ENCODE measurements around the gene PATE4. TPM values are rescaled to one million over a fixed set of nuclear protein-coding genes. Genes with fewer than 3 reads are reported as not detected.
A peak's percentile ranks its signal among the peaks of the same experiment; 100 is the strongest.

The PATE4 gene
- polyA plus RNA-seq, 1 of the 3 experiments (the other 2 are of a cell fraction): not detected

DNA sequence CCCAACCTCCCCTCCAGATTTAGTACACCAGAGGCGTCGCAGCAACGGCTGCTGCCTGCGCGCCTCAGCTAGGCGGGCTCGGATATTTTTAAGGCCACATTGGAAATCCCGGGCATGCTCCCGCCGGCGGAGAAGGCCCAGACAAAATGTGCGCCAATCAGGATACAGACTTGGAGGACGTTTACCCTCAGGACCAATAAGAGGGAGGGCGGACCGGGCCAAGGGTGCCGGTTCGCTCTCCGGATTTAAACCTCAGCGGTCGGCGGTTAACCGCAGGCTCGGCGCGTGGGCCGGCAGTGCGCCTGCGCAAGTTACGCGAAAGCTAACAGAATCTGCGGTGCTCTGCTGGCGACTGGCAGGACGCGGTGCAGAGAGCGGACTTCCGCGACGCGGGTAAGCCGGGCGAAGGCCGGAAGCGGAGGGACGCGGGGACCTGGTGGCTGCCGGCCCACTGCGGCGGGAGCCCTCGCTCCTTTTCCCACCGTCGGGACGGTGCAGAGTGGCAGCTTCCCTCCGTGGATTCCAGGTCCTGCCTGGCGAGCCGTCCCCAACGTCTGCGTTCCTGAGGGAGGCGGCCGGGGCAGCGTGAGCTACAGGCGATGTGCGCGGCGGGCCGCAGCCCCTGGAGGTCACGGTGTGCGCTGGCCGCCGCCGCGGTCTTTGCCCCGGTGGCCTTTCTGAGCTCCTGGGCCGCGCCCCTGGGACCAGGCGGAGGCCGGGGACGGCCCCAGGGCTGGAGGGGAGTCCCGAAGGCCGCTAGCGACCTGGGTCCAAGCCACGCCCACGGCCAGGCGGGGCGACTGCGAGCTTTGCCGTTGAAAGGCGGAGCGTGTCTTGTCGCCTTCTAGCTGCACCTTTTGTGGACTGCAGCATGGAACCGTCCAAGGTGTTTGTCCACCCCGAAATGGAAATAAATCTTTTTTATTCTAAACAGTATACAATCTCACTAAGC is 54.5 kb downstream of the PATE4 start, which contains the start of gene HYLS1:
Gene HYLS1 (plus strand): TSS at position 296 of the 952 bp plus-strand sequence. CDS start 11,701 bp downstream, outside the sequence.
- peaks cover 11% of the 10 kb centered on the region; the same call in 1 of the 2 replicates for H3K79me2 ChIP-seq (ENCODE audit: insufficient read depth)
- no peaks in the 10 kb centered on the region for H3K27me3 ChIP-seq (ENCODE audit: insufficient read depth)
- peak within 1 kb of the TSS; percentile 73 to 82 for H3K4me3 ChIP-seq (ENCODE audit: low read depth in 2 of 2, low read length in 1 of 2)
- H3F3A ChIP-seq (replicated peaks; ENCODE audit: insufficient read depth): peaks cover 19% of the 10 kb centered on the region
- 17% methylated on average over 28 of the region's 91 CpGs for WGBS (ENCODE audit: low lambda C conversion rate)
- H3K9me2 ChIP-seq: no peaks in the 10 kb centered on the region
- peak within 1 kb of the TSS; percentile 83 for H3K4me2 ChIP-seq
- peak within 1 kb of the TSS; percentile 68 for H2AFZ ChIP-seq (ENCODE audit: low read depth)
- no peaks in the 10 kb centered on the region; a peak in 2 of 4 replicates for H3K4me1 ChIP-seq (ENCODE audit: control insufficient read depth in 1 of 2, insufficient read depth in 2 of 2, low read depth in 1 of 2, low read length in 1 of 2)
- POLR2A ChIA-PET: interaction anchor here (0.7 to 1.5 kb wide), 5 partner anchors 9 to 541 kb away, joined by 3 to 11 read pairs (median 4); partner anchors contain the start of genes PUS3 and STT3A
- peak within 1 kb of the TSS; percentile 73 for H3K9ac ChIP-seq
- peaks cover 0 to 2% of the 10 kb centered on the region in 2 experiments for H3K36me3 ChIP-seq (replicated peaks in 1 of 2; ENCODE audit: control insufficient read depth in 1 of 2, insufficient read depth in 2 of 2, low read length in 1 of 2)
- peak; percentile 90 for DNase-seq
- H4K20me1 ChIP-seq (ENCODE audit: insufficient read depth): no peaks in the 10 kb centered on the region
- no peaks in the 10 kb centered on the region for H3K9me3 ChIP-seq
- CTCF ChIA-PET: interaction anchor here (0.6 to 3.6 kb wide), 7 partner anchors 10 to 518 kb away, joined by 3 to 22 read pairs (median 3); partner anchors contain the start of gene STT3A
- H3K27ac ChIP-seq (ENCODE audit: low read depth in 2 of 2, low read length in 1 of 2): peak within 1 kb of the TSS; percentile 61 to 90
- no peak for TF ChIP-seq TEAD4 (IDR thresholded peaks at IDR 0.05; ENCODE audit: borderline replicate concordance, insufficient read depth)
- TF ChIP-seq, protein P1, sequence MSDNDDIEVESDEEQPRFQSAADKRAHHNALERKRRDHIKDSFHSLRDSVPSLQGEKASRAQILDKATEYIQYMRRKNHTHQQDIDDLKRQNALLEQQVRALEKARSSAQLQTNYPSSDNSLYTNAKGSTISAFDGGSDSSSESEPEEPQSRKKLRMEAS (IDR thresholded peaks at IDR 0.05; ENCODE audit: low read depth): peak; percentile 58
- TF ChIP-seq JUND (IDR thresholded peaks at IDR 0.05): no peak
- TF ChIP-seq, protein P2, sequence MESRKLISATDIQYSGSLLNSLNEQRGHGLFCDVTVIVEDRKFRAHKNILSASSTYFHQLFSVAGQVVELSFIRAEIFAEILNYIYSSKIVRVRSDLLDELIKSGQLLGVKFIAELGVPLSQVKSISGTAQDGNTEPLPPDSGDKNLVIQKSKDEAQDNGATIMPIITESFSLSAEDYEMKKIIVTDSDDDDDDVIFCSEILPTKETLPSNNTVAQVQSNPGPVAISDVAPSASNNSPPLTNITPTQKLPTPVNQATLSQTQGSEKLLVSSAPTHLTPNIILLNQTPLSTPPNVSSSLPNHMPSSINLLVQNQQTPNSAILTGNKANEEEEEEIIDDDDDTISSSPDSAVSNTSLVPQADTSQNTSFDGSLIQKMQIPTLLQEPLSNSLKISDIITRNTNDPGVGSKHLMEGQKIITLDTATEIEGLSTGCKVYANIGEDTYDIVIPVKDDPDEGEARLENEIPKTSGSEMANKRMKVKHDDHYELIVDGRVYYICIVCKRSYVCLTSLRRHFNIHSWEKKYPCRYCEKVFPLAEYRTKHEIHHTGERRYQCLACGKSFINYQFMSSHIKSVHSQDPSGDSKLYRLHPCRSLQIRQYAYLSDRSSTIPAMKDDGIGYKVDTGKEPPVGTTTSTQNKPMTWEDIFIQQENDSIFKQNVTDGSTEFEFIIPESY (IDR thresholded peaks at IDR 0.05; ENCODE audit: borderline replicate concordance, low read depth): 0 out of 2 replicates have a peak, but pooled peaks have one; percentile 11
- 0 out of 2 replicates have a peak, but pooled peaks have one; percentile 54 for TF ChIP-seq TAF1 (IDR thresholded peaks at IDR 0.05; ENCODE audit: borderline replicate concordance, low read depth, low read length)
- TF ChIP-seq EZH2phosphoT487 (IDR thresholded peaks at IDR 0.05; ENCODE audit: borderline replicate concordance, low read depth): no peak
- TF ChIP-seq, protein P3, sequence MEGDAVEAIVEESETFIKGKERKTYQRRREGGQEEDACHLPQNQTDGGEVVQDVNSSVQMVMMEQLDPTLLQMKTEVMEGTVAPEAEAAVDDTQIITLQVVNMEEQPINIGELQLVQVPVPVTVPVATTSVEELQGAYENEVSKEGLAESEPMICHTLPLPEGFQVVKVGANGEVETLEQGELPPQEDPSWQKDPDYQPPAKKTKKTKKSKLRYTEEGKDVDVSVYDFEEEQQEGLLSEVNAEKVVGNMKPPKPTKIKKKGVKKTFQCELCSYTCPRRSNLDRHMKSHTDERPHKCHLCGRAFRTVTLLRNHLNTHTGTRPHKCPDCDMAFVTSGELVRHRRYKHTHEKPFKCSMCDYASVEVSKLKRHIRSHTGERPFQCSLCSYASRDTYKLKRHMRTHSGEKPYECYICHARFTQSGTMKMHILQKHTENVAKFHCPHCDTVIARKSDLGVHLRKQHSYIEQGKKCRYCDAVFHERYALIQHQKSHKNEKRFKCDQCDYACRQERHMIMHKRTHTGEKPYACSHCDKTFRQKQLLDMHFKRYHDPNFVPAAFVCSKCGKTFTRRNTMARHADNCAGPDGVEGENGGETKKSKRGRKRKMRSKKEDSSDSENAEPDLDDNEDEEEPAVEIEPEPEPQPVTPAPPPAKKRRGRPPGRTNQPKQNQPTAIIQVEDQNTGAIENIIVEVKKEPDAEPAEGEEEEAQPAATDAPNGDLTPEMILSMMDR (IDR thresholded peaks at IDR 0.05): peak; percentile 25; the same call in 1 of the 2 replicates
- no peak for TF ChIP-seq GABPA (IDR thresholded peaks at IDR 0.05; ENCODE audit: low read depth)
- TF ChIP-seq RAD21 (IDR thresholded peaks at IDR 0.05; ENCODE audit: low read length): no peak; the same call in 1 of the 2 replicates
- TF ChIP-seq FOSL2 (IDR thresholded peaks at IDR 0.05; ENCODE audit: borderline replicate concordance, low read depth): no peak
- TF ChIP-seq EP300 (IDR thresholded peaks at IDR 0.05; ENCODE audit: borderline replicate concordance in 1 of 2, low read depth in 1 of 2, low read length in 1 of 2): no peak
- peak; percentile 47 for TF ChIP-seq MXI1 (IDR thresholded peaks at IDR 0.05; ENCODE audit: low read depth, low read length)
- peak; percentile 62 for TF ChIP-seq ELF1 (IDR thresholded peaks at IDR 0.05)
- TF ChIP-seq, protein P4, sequence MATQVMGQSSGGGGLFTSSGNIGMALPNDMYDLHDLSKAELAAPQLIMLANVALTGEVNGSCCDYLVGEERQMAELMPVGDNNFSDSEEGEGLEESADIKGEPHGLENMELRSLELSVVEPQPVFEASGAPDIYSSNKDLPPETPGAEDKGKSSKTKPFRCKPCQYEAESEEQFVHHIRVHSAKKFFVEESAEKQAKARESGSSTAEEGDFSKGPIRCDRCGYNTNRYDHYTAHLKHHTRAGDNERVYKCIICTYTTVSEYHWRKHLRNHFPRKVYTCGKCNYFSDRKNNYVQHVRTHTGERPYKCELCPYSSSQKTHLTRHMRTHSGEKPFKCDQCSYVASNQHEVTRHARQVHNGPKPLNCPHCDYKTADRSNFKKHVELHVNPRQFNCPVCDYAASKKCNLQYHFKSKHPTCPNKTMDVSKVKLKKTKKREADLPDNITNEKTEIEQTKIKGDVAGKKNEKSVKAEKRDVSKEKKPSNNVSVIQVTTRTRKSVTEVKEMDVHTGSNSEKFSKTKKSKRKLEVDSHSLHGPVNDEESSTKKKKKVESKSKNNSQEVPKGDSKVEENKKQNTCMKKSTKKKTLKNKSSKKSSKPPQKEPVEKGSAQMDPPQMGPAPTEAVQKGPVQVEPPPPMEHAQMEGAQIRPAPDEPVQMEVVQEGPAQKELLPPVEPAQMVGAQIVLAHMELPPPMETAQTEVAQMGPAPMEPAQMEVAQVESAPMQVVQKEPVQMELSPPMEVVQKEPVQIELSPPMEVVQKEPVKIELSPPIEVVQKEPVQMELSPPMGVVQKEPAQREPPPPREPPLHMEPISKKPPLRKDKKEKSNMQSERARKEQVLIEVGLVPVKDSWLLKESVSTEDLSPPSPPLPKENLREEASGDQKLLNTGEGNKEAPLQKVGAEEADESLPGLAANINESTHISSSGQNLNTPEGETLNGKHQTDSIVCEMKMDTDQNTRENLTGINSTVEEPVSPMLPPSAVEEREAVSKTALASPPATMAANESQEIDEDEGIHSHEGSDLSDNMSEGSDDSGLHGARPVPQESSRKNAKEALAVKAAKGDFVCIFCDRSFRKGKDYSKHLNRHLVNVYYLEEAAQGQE (IDR thresholded peaks at IDR 0.05; ENCODE audit: low read depth, low read length): no peak; the same call in 1 of the 2 replicates
- TF ChIP-seq MEF2A (IDR thresholded peaks at IDR 0.05; ENCODE audit: borderline replicate concordance, low read depth): no peak
- TF ChIP-seq, protein P5, sequence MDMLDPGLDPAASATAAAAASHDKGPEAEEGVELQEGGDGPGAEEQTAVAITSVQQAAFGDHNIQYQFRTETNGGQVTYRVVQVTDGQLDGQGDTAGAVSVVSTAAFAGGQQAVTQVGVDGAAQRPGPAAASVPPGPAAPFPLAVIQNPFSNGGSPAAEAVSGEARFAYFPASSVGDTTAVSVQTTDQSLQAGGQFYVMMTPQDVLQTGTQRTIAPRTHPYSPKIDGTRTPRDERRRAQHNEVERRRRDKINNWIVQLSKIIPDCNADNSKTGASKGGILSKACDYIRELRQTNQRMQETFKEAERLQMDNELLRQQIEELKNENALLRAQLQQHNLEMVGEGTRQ (IDR thresholded peaks at IDR 0.05; ENCODE audit: borderline replicate concordance, low read depth, low read length): no peak
- TF ChIP-seq RXRA (IDR thresholded peaks at IDR 0.05; ENCODE audit: borderline replicate concordance, low read depth): no peak
- TF ChIP-seq CHD2 (IDR thresholded peaks at IDR 0.05; ENCODE audit: low read length, partially characterized antibody): no peak
- TF ChIP-seq, protein P6, sequence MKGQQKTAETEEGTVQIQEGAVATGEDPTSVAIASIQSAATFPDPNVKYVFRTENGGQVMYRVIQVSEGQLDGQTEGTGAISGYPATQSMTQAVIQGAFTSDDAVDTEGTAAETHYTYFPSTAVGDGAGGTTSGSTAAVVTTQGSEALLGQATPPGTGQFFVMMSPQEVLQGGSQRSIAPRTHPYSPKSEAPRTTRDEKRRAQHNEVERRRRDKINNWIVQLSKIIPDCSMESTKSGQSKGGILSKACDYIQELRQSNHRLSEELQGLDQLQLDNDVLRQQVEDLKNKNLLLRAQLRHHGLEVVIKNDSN (IDR thresholded peaks at IDR 0.05; ENCODE audit: borderline replicate concordance, low read depth): no peak
- TF ChIP-seq FOXM1 (IDR thresholded peaks at IDR 0.05; ENCODE audit: low read depth): no peak; the same call in 1 of the 2 replicates
- TF ChIP-seq NFIC (IDR thresholded peaks at IDR 0.05; ENCODE audit: borderline replicate concordance): no peak; the same call in 1 of the 2 replicates
